ENCODE data around the gene NUBPL. TPM values are rescaled to one million over a fixed set of nuclear protein-coding genes. Genes with fewer than 3 reads are reported as not detected.

NUBPL gene
- polyA plus RNA-seq, 1 donor (not counting 4 experiments of a cell fraction or from before 2014, with no cell fraction given), result 18.8 TPM

- TF ChIP-seq CTCF (optimal IDR thresholded peaks at IDR 0.05 in 1 of 3, IDR thresholded peaks at IDR 0.05 in 1 of 3, conservative IDR thresholded peaks at IDR 0.05 in 1 of 3; ENCODE audit: extremely low read depth in 1 of 3, insufficient read depth in 2 of 3, low read length in 3 of 3), result no peak
- no peaks in the 10 kb centered on the region for H3K9me3 ChIP-seq (ENCODE audit: control insufficient read depth, low read depth, low read length)
- H3K9ac ChIP-seq (ENCODE audit: control insufficient read depth, extremely low read depth, insufficient read depth, low read length), result no peak overlapping the region
- H3K4me2 ChIP-seq (ENCODE audit: control insufficient read depth, extremely low read depth, insufficient read depth, low read depth, low read length), result no peak overlapping the region
- dilution Hi-C loops (cut with MboI; ENCODE audit: extremely low pct_ligation_motif_present, low sequenced_read_pairs), result no loop called here
- no peaks in the 10 kb centered on the region for H4K20me1 ChIP-seq (ENCODE audit: control insufficient read depth, extremely low read depth, insufficient read depth, low read length)
- no peaks in the 10 kb centered on the region for H3K36me3 ChIP-seq (ENCODE audit: control insufficient read depth in 2 of 2, extremely low read depth in 1 of 2, insufficient read depth in 2 of 2, low read length in 2 of 2)
- no peak overlapping the region for H3K4me3 ChIP-seq (ENCODE audit: control insufficient read depth in 2 of 3, extremely low read depth in 1 of 3, insufficient read depth in 2 of 3, low read depth in 1 of 3, low read length in 3 of 3)
- no peaks in the 10 kb centered on the region for H3K4me1 ChIP-seq (ENCODE audit: control insufficient read depth, extremely low read depth, insufficient read depth, low read length)
- no peaks in the 10 kb centered on the region for H3K9me1 ChIP-seq (ENCODE audit: control insufficient read depth, extremely low read depth, insufficient read depth, low read length)
- DNase-seq (ENCODE audit: low read depth, low spot score), result no peak
- no peaks in the 10 kb centered on the region for H3K27me3 ChIP-seq (ENCODE audit: control insufficient read depth, extremely low read depth, insufficient read depth, low read length)
- H3K79me2 ChIP-seq (ENCODE audit: control insufficient read depth, insufficient read depth, low read length), result no peaks in the 10 kb centered on the region
- no peak overlapping the region for H3K27ac ChIP-seq (ENCODE audit: control insufficient read depth, insufficient read depth, low read length)
- no peak overlapping the region for H2AFZ ChIP-seq (ENCODE audit: control insufficient read depth, low read length)
- peak; percentile 9 for FAIRE-seq
Measured at GRCh38 chr14:31768355-31768754, 207.2 kb downstream of the NUBPL start.

DNA sequence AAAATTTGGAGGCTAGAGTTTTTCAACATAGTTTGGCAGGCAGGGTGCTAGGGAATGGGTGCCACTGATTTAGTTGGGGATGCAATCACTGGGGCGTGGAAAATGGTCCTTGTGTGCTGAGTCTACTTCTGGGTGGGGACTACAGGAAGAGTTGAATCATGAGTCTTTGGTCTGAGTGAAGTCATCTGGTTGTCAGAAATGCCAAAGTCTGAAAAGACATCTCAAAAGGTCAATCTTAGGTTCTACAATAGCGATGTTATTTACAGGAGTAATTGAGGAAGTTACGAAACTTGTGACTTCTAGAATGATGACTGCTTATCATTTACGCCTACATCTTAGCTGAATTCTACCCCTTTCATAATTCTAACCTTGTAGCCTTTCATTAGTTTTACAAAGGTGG, 209.1 kb downstream of the NUBPL start:
- Histone ChIP-seq H3K27me3 (ENCODE audit: control insufficient read depth, extremely low read depth, insufficient read depth, low read length) (no peaks in the 10 kb centered on the region), H4K20me1 (ENCODE audit: control insufficient read depth, extremely low read depth, insufficient read depth, low read length) (no peaks in the 10 kb centered on the region), H3K9ac (ENCODE audit: control insufficient read depth, extremely low read depth, insufficient read depth, low read length) (no peak overlapping the region), H2AFZ (ENCODE audit: control insufficient read depth, low read length) (no peak overlapping the region), H3K79me2 (ENCODE audit: control insufficient read depth, insufficient read depth, low read length) (no peaks in the 10 kb centered on the region), H3K4me1 (ENCODE audit: control insufficient read depth, extremely low read depth, insufficient read depth, low read length) (no peaks in the 10 kb centered on the region), H3K36me3 (ENCODE audit: control insufficient read depth in 2 of 2, extremely low read depth in 1 of 2, insufficient read depth in 2 of 2, low read length in 2 of 2) (no peaks in the 10 kb centered on the region), H3K27ac (ENCODE audit: control insufficient read depth, insufficient read depth, low read length) (no peak overlapping the region), H3K9me1 (ENCODE audit: control insufficient read depth, extremely low read depth, insufficient read depth, low read length) (no peaks in the 10 kb centered on the region), H3K9me3 (ENCODE audit: control insufficient read depth, low read depth, low read length) (no peaks in the 10 kb centered on the region), H3K4me2 (ENCODE audit: control insufficient read depth, extremely low read depth, insufficient read depth, low read depth, low read length) (no peak overlapping the region), H3K4me3 (ENCODE audit: control insufficient read depth in 2 of 3, extremely low read depth in 1 of 3, insufficient read depth in 2 of 3, low read depth in 1 of 3, low read length in 3 of 3) (no peak overlapping the region)
- DNase-seq (ENCODE audit: low read depth, low spot score), result no peak
- FAIRE-seq, result no peak
- dilution Hi-C loops (cut with MboI; ENCODE audit: extremely low pct_ligation_motif_present, low sequenced_read_pairs), result no loop called here
- TF ChIP-seq CTCF (optimal IDR thresholded peaks at IDR 0.05 in 1 of 3, IDR thresholded peaks at IDR 0.05 in 1 of 3, conservative IDR thresholded peaks at IDR 0.05 in 1 of 3; ENCODE audit: extremely low read depth in 1 of 3, insufficient read depth in 2 of 3, low read length in 3 of 3) (no peak), EZH2 (IDR thresholded peaks at IDR 0.05; ENCODE audit: low read length) (no peak)
